Liver (tissue), 9 donors: Measurements from ENCODE around the gene PLEKHA6. TPM values are rescaled to one million over a fixed set of nuclear protein-coding genes. Genes with fewer than 3 reads are reported as not detected.
A peak's percentile ranks its signal among the peaks of the same experiment; 100 is the strongest.

ENCODE experiments used
- DNase-seq: peaks from one replicate; pipeline ENCODE4 v3.0.0-alpha.2; 2017; ENCODE audit warnings: low spot score
- H3K27ac ChIP-seq, 2 donors: one replicate each; pipeline ENCODE4 v1.7.0; 2013; ENCODE audit warnings: inconsistent platforms in 2 of 2, low read length in 2 of 2, control low read depth in 1 of 2, low read depth in 1 of 2, mild to moderate bottlenecking in 1 of 2
- H3K27me3 ChIP-seq, 4 donors: one replicate each; pipeline versions ENCODE4 v1.6.1 to v1.7.0; 2013; ENCODE audit warnings: low read length in 3 of 4, inconsistent platforms in 1 of 4, mild to moderate bottlenecking in 1 of 4, moderate library complexity in 1 of 4; ENCODE audit not compliant: control insufficient read depth in 4 of 4, insufficient read depth in 4 of 4
- H3K36me3 ChIP-seq, 4 donors: one replicate each; pipeline versions ENCODE4 v1.6.1 to v1.7.0; 2013; ENCODE audit warnings: low read length in 3 of 4, mild to moderate bottlenecking in 3 of 4, low read depth in 1 of 4, moderate library complexity in 1 of 4; ENCODE audit not compliant: control insufficient read depth in 4 of 4, insufficient read depth in 3 of 4
- H3K4me1 ChIP-seq, 4 donors: one replicate each; pipeline versions ENCODE4 v1.6.1 to v1.7.0; 2013; ENCODE audit warnings: low read length in 3 of 4, mild to moderate bottlenecking in 3 of 4, moderate library complexity in 1 of 4; ENCODE audit not compliant: control insufficient read depth in 4 of 4, insufficient read depth in 4 of 4
- H3K4me3 ChIP-seq, 3 donors: one replicate each; pipeline versions ENCODE4 v1.6.1 to v1.7.0; 2013; ENCODE audit warnings: low read length in 3 of 3, control low read depth in 1 of 3, low read depth in 1 of 3, mild to moderate bottlenecking in 1 of 3
- H3K9ac ChIP-seq, 2 donors: one replicate each; pipeline ENCODE4 v1.7.0; 2013; ENCODE audit warnings: low read length in 2 of 2, mild to moderate bottlenecking in 2 of 2, moderate library complexity in 2 of 2, control low read depth in 1 of 2, low read depth in 1 of 2
- H3K9me3 ChIP-seq, 4 donors: one replicate each; pipeline versions ENCODE4 v1.6.1 to v1.7.0; 2013; ENCODE audit warnings: low read length in 3 of 4; ENCODE audit not compliant: control insufficient read depth in 4 of 4
- ATF3 ChIP-seq: IDR thresholded peaks from 2 replicates; pipeline ENCODE4 v1.6.1; 2016; ENCODE audit warnings: antibody characterized with exemption
- CTCF ChIP-seq: fragments of 150-350 bp; IDR thresholded peaks from 2 replicates; pipeline ENCODE4 v1.5.1; 2017; ENCODE audit warnings: improper control_type of control experiment, low read depth, low read length; ENCODE audit not compliant: missing input control
- EGR1 ChIP-seq, 2 donors: IDR thresholded peaks; 2 replicates each; pipeline ENCODE4 v1.6.1; 2016 to 2018; ENCODE audit warnings: antibody characterized with exemption in 2 of 2, low read depth in 2 of 2
- FOXA2 ChIP-seq: IDR thresholded peaks from 2 replicates; pipeline ENCODE4 v1.6.1; 2016; ENCODE audit warnings: antibody characterized with exemption
- GABPA ChIP-seq, 2 donors: IDR thresholded peaks in 1 of 2; conservative IDR thresholded peaks in 1 of 2; 2 replicates each; pipeline ENCODE4 v1.6.1; 2016; ENCODE audit warnings: antibody characterized with exemption in 2 of 2, mild to moderate bottlenecking in 1 of 2, moderate library complexity in 1 of 2
- HNF4A ChIP-seq, 2 donors: conservative IDR thresholded peaks; 2 replicates each; pipeline ENCODE4 v1.6.1; 2016; ENCODE audit warnings: antibody characterized with exemption in 2 of 2, mild to moderate bottlenecking in 2 of 2
- MAX ChIP-seq: IDR thresholded peaks from 2 replicates; pipeline ENCODE4 v1.6.1; 2016; ENCODE audit warnings: antibody characterized with exemption
- RAD21 ChIP-seq, 2 donors: IDR thresholded peaks; 2 replicates each; pipeline ENCODE4 v1.6.1; 2016; ENCODE audit warnings: antibody characterized with exemption in 2 of 2, mild to moderate bottlenecking in 2 of 2
- REST ChIP-seq: IDR thresholded peaks from 2 replicates; pipeline ENCODE4 v1.6.1; 2016; ENCODE audit warnings: antibody characterized with exemption, mild to moderate bottlenecking
- RXRA ChIP-seq, 2 donors: IDR thresholded peaks; 2 replicates each; pipeline ENCODE4 v1.6.1; 2017 to 2018; ENCODE audit warnings: antibody characterized with exemption in 2 of 2, mild to moderate bottlenecking in 1 of 2
- ZBTB33 ChIP-seq: IDR thresholded peaks from 2 replicates; pipeline ENCODE4 v1.6.1; 2016; ENCODE audit warnings: antibody characterized with exemption
- WGBS: extraction: QIAGEN DNeasy Blood & Tissue Kit; methylation state at CpG from one replicate; pipeline ENCODE4 v1.1.7; 2013; 5-methylcytosine and 5-hydroxymethylcytosine counted together
- polyA plus RNA-seq, 2 donors: library from polyadenylated mRNA; stranded (reverse) in 1 of 2; unstranded in 1 of 2; fragments of 200-250 nt in 1 of 2; fragments of >200 nt in 1 of 2; fragmentation: Nextera tagmentation in 1 of 2; extraction: Ambion mirVana in 1 of 2; gene quantifications; one replicate each; pipeline versions ENCODE4 v1.2.1 to v1.2.3, GENCODE V29; 2013 to 2015
- total RNA-seq, 2 donors: library from RNA; depleted of rRNA; stranded (reverse); fragments of >200 nt; gene quantifications; one replicate each; pipeline ENCODE4 v1.2.3, GENCODE V29; 2014
- donor health status: healthy.
- donor health status: healthy.
- donor health status: healthy.
- donor health status: healthy.
- donor health status: healthy.

PLEKHA6 gene
- total and polyA plus RNA-seq, 4 donors: 5.3 to 12.8 (median 7.6) TPM

GRCh38 chr1:204363335-204364114, 3.8 kb upstream of the PLEKHA6 start:
- 2% methylated on average over 27 of the region's 27 CpGs for WGBS
- no peaks in the 10 kb centered on the region for H3K27me3 ChIP-seq

More at GRCh38 chr1:204363335-204364114, 3.8 kb upstream of the PLEKHA6 start:
- no peaks in the 10 kb centered on the region for H3K36me3 ChIP-seq
- H3K9me3 ChIP-seq: no peaks in the 10 kb centered on the region
- peak overlapping the region; percentile 2 to 40 for H3K9ac ChIP-seq
- peaks cover 0 to 17% (median 5%) of the 10 kb centered on the region in 4 donors for H3K4me1 ChIP-seq
- TF ChIP-seq GABPA (IDR thresholded peaks at IDR 0.05 in 1 of 2, conservative IDR thresholded peaks at IDR 0.05 in 1 of 2) (peak in 1 of 2 donors; percentile 46), ATF3 (no peak), EGR1 (IDR thresholded peaks at IDR 0.05; ENCODE audit: low read depth in 2 of 2) (peak in 1 of 2 donors; percentile 39), ZBTB33 (no peak), CTCF (peak; percentile 99), HNF4A (conservative IDR thresholded peaks at IDR 0.05) (peak in 1 of 2 donors; percentile 3), FOXA2 (no peak), RAD21 (IDR thresholded peaks at IDR 0.05) (peak; percentile 96 to 99), MAX (peak; percentile 11), REST (no peak), RXRA (IDR thresholded peaks at IDR 0.05) (peak; percentile 20 to 25)
- DNase-seq: peak; percentile 75
- peak overlapping the region; percentile 37 to 47 (median 42) for H3K4me3 ChIP-seq
- H3K27ac ChIP-seq: peak overlapping the region; percentile 33 to 51
